ENCODE results near the gene TFG. TPM values are rescaled to one million over a fixed set of nuclear protein-coding genes. Genes with fewer than 3 reads are reported as not detected.

The TFG gene
- total RNA-seq, 6 experiments from 2014 or later: 127 to 147 (median 133) TPM

GRCh38 chr3:100746092-100746491 is 36.8 kb downstream of the TFG start:
- no peak for DNase-seq
- no peak for TF ChIP-seq CTCF (IDR thresholded peaks at IDR 0.05)
- no peak overlapping the region for H3K27ac Mint-ChIP-seq
- H3K27me3 Mint-ChIP-seq (ENCODE audit: insufficient read depth): no peaks in the 10 kb centered on the region
- no peak overlapping the region for H3K4me3 Mint-ChIP-seq
- H3K9me3 Mint-ChIP-seq: no peaks in the 10 kb centered on the region
- H3K4me1 Mint-ChIP-seq (ENCODE audit: low read depth): peaks cover 11% of the 10 kb centered on the region
- peaks cover 49% of the 10 kb centered on the region for H3K36me3 Mint-ChIP-seq (ENCODE audit: low read depth)

GRCh38 chr3:100748220-100748619 is 38.9 kb downstream of the TFG start:
- peaks cover 51% of the 10 kb centered on the region for H3K36me3 Mint-ChIP-seq (ENCODE audit: low read depth)
- no peak for TF ChIP-seq CTCF (IDR thresholded peaks at IDR 0.05)
- no peak overlapping the region for H3K4me3 Mint-ChIP-seq
- no peaks in the 10 kb centered on the region for H3K9me3 Mint-ChIP-seq
- peaks cover 11% of the 10 kb centered on the region for H3K4me1 Mint-ChIP-seq (ENCODE audit: low read depth)
- DNase-seq: no peak
- no peaks in the 10 kb centered on the region for H3K27me3 Mint-ChIP-seq (ENCODE audit: insufficient read depth)
- no peak overlapping the region for H3K27ac Mint-ChIP-seq

- H3K4me3 Mint-ChIP-seq: no peak overlapping the region
- peaks cover 11% of the 10 kb centered on the region for H3K4me1 Mint-ChIP-seq (ENCODE audit: low read depth)
- H3K36me3 Mint-ChIP-seq (ENCODE audit: low read depth): peaks cover 51% of the 10 kb centered on the region
- DNase-seq: no peak
- no peaks in the 10 kb centered on the region for H3K9me3 Mint-ChIP-seq
- TF ChIP-seq CTCF (IDR thresholded peaks at IDR 0.05): no peak
- no peak overlapping the region for H3K27ac Mint-ChIP-seq
- no peaks in the 10 kb centered on the region for H3K27me3 Mint-ChIP-seq (ENCODE audit: insufficient read depth)
Measured at GRCh38 chr3:100748967-100749366, 39.7 kb downstream of the TFG start.

GRCh38 chr3:100753846-100754245 is 44.6 kb downstream of the TFG start:
- Mint-ChIP-seq H3K27me3 (ENCODE audit: insufficient read depth) (no peaks in the 10 kb centered on the region), H3K36me3 (ENCODE audit: low read depth) (peaks cover 17% of the 10 kb centered on the region), H3K4me1 (ENCODE audit: low read depth) (no peaks in the 10 kb centered on the region), H3K4me3 (no peak overlapping the region), H3K27ac (no peak overlapping the region), H3K9me3 (no peaks in the 10 kb centered on the region)
- TF ChIP-seq CTCF (IDR thresholded peaks at IDR 0.05): no peak
- DNase-seq: no peak

- Mint-ChIP-seq H3K27ac (no peak overlapping the region), H3K36me3 (ENCODE audit: low read depth) (peaks cover 13% of the 10 kb centered on the region), H3K27me3 (ENCODE audit: insufficient read depth) (no peaks in the 10 kb centered on the region), H3K4me1 (ENCODE audit: low read depth) (peaks cover 9% of the 10 kb centered on the region; the same call in 1 of the 2 replicates), H3K9me3 (no peaks in the 10 kb centered on the region), H3K4me3 (no peak overlapping the region)
- DNase-seq: no peak
- TF ChIP-seq CTCF (IDR thresholded peaks at IDR 0.05): no peak
Measured at GRCh38 chr3:100754563-100755334, 45.5 kb downstream of the TFG start.

Data from HFFc6 (cell line).